K562 (cell line): ENCODE data around the gene FSTL3. TPM values are rescaled to one million over a fixed set of nuclear protein-coding genes. Genes with fewer than 3 reads are reported as not detected.

Experiments used
- EWSR1 ChIP-seq: fragments of 450-650 bp; IDR thresholded peaks from 2 replicates; pipeline ENCODE4 v1.6.1; 2018; ENCODE audit warnings: borderline replicate concordance, mild to moderate bottlenecking, low read depth, moderate library complexity; ENCODE audit not compliant: partially characterized antibody
- GATAD2B ChIP-seq: fragments of 450-650 bp; IDR thresholded peaks from 2 replicates; pipeline ENCODE4 v1.6.1; 2017; ENCODE audit warnings: mild to moderate bottlenecking, borderline replicate concordance
- NONO ChIP-seq, 2 experiments: fragments of 200-400 bp in 1 of 2; fragments of 450-650 bp in 1 of 2; formaldehyde crosslinking in 1 of 2; IDR thresholded peaks; 2 replicates each; pipeline ENCODE4 v1.6.1; 2017; ENCODE audit warnings: low read depth in 2 of 2, mild to moderate bottlenecking in 2 of 2, moderate library complexity in 2 of 2, low read length in 1 of 2
- PATZ1 ChIP-seq: fragments of 250-450 bp; sonication (Bioruptor Pico); IDR thresholded peaks from 2 replicates; pipeline ENCODE4 v1.5.0; 2020; ENCODE audit warnings: mild to moderate bottlenecking, borderline replicate concordance
- RBBP5 ChIP-seq: fragments of 200-600 bp; sonication (generic); IDR thresholded peaks from 2 replicates; pipeline ENCODE4 v1.6.1; 2012; ENCODE audit warnings: borderline replicate concordance, mild to moderate bottlenecking, low read length, control low read depth, inconsistent platforms; ENCODE audit not compliant: insufficient read depth, poor library complexity, severe bottlenecking
- SMARCA4 ChIP-seq: fragments of 450-650 bp; IDR thresholded peaks from 2 replicates; pipeline ENCODE4 v1.6.1; 2016
- TCF15 ChIP-seq: fragments of 250-450 bp; sonication (Bioruptor Pico); IDR thresholded peaks from 2 replicates; pipeline ENCODE4 v1.8.0; 2022; ENCODE audit warnings: moderate library complexity, mild to moderate bottlenecking, inconsistent platforms
- VEZF1 ChIP-seq: fragments of 200-800 bp; sonication (Bioruptor generic); IDR thresholded peaks from 2 replicates; pipeline ENCODE4 v1.6.1; 2017; ENCODE audit warnings: missing genetic modification characterization, missing compliant biosample characterization
- ZBTB7A ChIP-seq: IDR thresholded peaks from 2 replicates; pipeline ENCODE4 v1.6.1; 2011; ENCODE audit warnings: low read depth, mild to moderate bottlenecking, low read length, moderate library complexity, borderline replicate concordance; ENCODE audit not compliant: control insufficient read depth
- ZNF12 ChIP-seq: sonication (generic); formaldehyde crosslinking; IDR thresholded peaks from 2 replicates; pipeline ENCODE4 v1.4.0; 2020; ENCODE audit warnings: mild to moderate bottlenecking, missing genetic modification reagents
- polyA plus RNA-seq, 8 experiments: library from polyadenylated mRNA; depleted of rRNA in 4 of 8; stranded (reverse) in 5 of 8; unstranded in 3 of 8; fragments of >200 nt; fragmentation: Nextera tagmentation in 2 of 8; fragmentation: Illumina TruSeq in 1 of 8; extraction: Ambion mirVana in 2 of 8; extraction: Trizol in 1 of 8; gene quantifications; 2 replicates each; pipeline versions ENCODE4 v1.2.1 to v1.2.3, GENCODE V29; 2011 to 2014; ENCODE audit warnings: inconsistent platforms in 1 of 8, missing spikeins in 1 of 8
- total RNA-seq, 7 experiments: library from RNA; depleted of rRNA in 6 of 7; stranded (reverse); fragments of >200 nt in 6 of 7; fragmentation: Illumina TruSeq in 2 of 7; extraction: Trizol in 2 of 7; gene quantifications; 2 replicates each; pipeline versions ENCODE4 v1.2.1 to v1.2.3, GENCODE V29; 2011 to 2021; ENCODE audit warnings: low replicate concordance in 1 of 7

Gene FSTL3
- total and polyA plus RNA-seq, 9 of the 15 experiments (the other 6 are each of a cell fraction or from before 2014, with no cell fraction given): 0.35 to 6.8 (median 4.2) TPM; not detected in 1

GRCh38 chr19:709196-709964 lies 33.2 kb downstream of the FSTL3 start (continued):
- TF ChIP-seq PATZ1 (CRISPR knock-in tag) (no peak), RBBP5 (peak; percentile 13), GATAD2B (0 out of 2 replicates have a peak, but pooled peaks have one; percentile 40), TCF15 (no peak), ZNF12 (CRISPR knock-in tag) (no peak), SMARCA4 (no peak), VEZF1 (CRISPR knock-in tag) (peak; percentile 44), ZBTB7A (peak; percentile 90; the same call in 1 of the 2 replicates), NONO (IDR thresholded peaks at IDR 0.05; ENCODE audit: low read depth in 2 of 2, low read length in 1 of 2) (0 out of 4 replicates have a peak, but pooled peaks of 1 of the 2 experiments have one; percentile 31), EWSR1 (no peak)
